ENCODE measurements around the gene OR14A16.
A peak's percentile ranks its signal among the peaks of the same experiment; 100 is the strongest.

Gene OR14A16

GRCh38 chr1:247864644-247865043, 40.7 kb upstream of the OR14A16 start:
- Histone ChIP-seq H3K9me3 (ENCODE audit: control insufficient read depth, insufficient read depth, low read depth, low read length) (no peaks in the 10 kb centered on the region), H3K4me3 (ENCODE audit: low read depth, low read length) (no peak overlapping the region), H3K27ac (ENCODE audit: extremely low read depth, low read depth, low read length) (no peak overlapping the region), H3K4me1 (ENCODE audit: control insufficient read depth, insufficient read depth, low read length) (no peaks in the 10 kb centered on the region), H3K36me3 (ENCODE audit: control insufficient read depth in 2 of 2, insufficient read depth in 1 of 2, low read length in 2 of 2) (peaks cover 0 to 50% of the 10 kb centered on the region in 2 experiments; a peak in 1 of 3 replicates)
- CTCF ChIA-PET, result interaction anchor here (0.7 kb wide), 1 partner anchor 18 kb away, joined by 3 read pairs; no protein-coding TSS in a partner anchor
- POLR2A ChIA-PET, result no interaction called here
- TF ChIP-seq ZNF530 (tag by site-specific recombination; IDR thresholded peaks at IDR 0.05; ENCODE audit: low read depth) (no peak), KLF10 (tag by site-specific recombination; IDR thresholded peaks at IDR 0.05) (no peak), ZNF24 (tag by site-specific recombination; IDR thresholded peaks at IDR 0.05) (no peak), ZNF654 (tag by site-specific recombination; IDR thresholded peaks at IDR 0.05; ENCODE audit: low read depth) (no peak), KLF7 (tag by site-specific recombination; IDR thresholded peaks at IDR 0.05; ENCODE audit: borderline replicate concordance) (no peak), REPIN1 (tag by site-specific recombination; IDR thresholded peaks at IDR 0.05; ENCODE audit: low read depth) (no peak)

- CTCF ChIA-PET, result no interaction called here
- H3K27ac ChIP-seq (ENCODE audit: extremely low read depth, low read depth, low read length), result no peak overlapping the region
- peaks cover 0 to 31% of the 10 kb centered on the region in 2 experiments; a peak in 1 of 3 replicates for H3K36me3 ChIP-seq (ENCODE audit: control insufficient read depth in 2 of 2, insufficient read depth in 1 of 2, low read length in 2 of 2)
- no peaks in the 10 kb centered on the region for H3K9me3 ChIP-seq (ENCODE audit: control insufficient read depth, insufficient read depth, low read depth, low read length)
- TF ChIP-seq AEBP2 (tag by site-specific recombination; IDR thresholded peaks at IDR 0.05; ENCODE audit: borderline replicate concordance) (no peak), KLF8 (tag by site-specific recombination; IDR thresholded peaks at IDR 0.05) (no peak), ZBTB10 (tag by site-specific recombination; IDR thresholded peaks at IDR 0.05) (no peak), ZNF24 (tag by site-specific recombination; IDR thresholded peaks at IDR 0.05) (no peak), ZNF184 (tag by site-specific recombination; IDR thresholded peaks at IDR 0.05) (no peak), ZIC2 (tag by site-specific recombination; IDR thresholded peaks at IDR 0.05) (no peak), ZNF791 (tag by site-specific recombination; IDR thresholded peaks at IDR 0.05) (no peak), ZNF416 (tag by site-specific recombination; IDR thresholded peaks at IDR 0.05) (no peak), ZNF621 (tag by site-specific recombination; IDR thresholded peaks at IDR 0.05) (no peak)
- H3K4me3 ChIP-seq (ENCODE audit: low read depth, low read length), result no peak overlapping the region
- POLR2A ChIA-PET, result no interaction called here
- no peaks in the 10 kb centered on the region for H3K4me1 ChIP-seq (ENCODE audit: control insufficient read depth, insufficient read depth, low read length)
These were observed 38.8 kb upstream of the OR14A16 start for GRCh38 chr1:247862756-247863155.

GRCh38 chr1:247857985-247858619, 34.2 kb upstream of the OR14A16 start:
- POLR2A ChIA-PET, result no interaction called here
- Histone ChIP-seq H3K36me3 (ENCODE audit: control insufficient read depth in 2 of 2, insufficient read depth in 1 of 2, low read length in 2 of 2) (peaks cover 0 to 15% of the 10 kb centered on the region in 2 experiments; a peak in 1 of 3 replicates), H3K4me3 (ENCODE audit: low read depth, low read length) (peak overlapping the region; percentile 54), H3K4me1 (ENCODE audit: control insufficient read depth, insufficient read depth, low read length) (no peaks in the 10 kb centered on the region), H3K9me3 (ENCODE audit: control insufficient read depth, insufficient read depth, low read depth, low read length) (no peaks in the 10 kb centered on the region), H3K27ac (ENCODE audit: extremely low read depth, low read depth, low read length) (no peak overlapping the region)
- CTCF ChIA-PET, result no interaction called here
- TF ChIP-seq KLF8 (tag by site-specific recombination; IDR thresholded peaks at IDR 0.05), result no peak
- TF ChIP-seq ZBTB17 (tag by site-specific recombination; IDR thresholded peaks at IDR 0.05), result peak; percentile 18; the same call in 1 of the 2 replicates

All from HEK293 (cell line).